Measurements from ENCODE around the gene FOXM1. TPM values are rescaled to one million over a fixed set of nuclear protein-coding genes. Genes with fewer than 3 reads are reported as not detected.

Gene FOXM1
- total RNA-seq, 6 experiments from 2014 or later: 41.9 to 96.4 (median 89.6) TPM

GRCh38 chr12:2897418-2897817 lies 20.4 kb upstream of the FOXM1 start:
- Mint-ChIP-seq H3K27me3 (ENCODE audit: insufficient read depth) (no peaks in the 10 kb centered on the region; the same call in 1 of the 2 replicates), H3K36me3 (ENCODE audit: low read depth) (no peaks in the 10 kb centered on the region), H3K9me3 (no peaks in the 10 kb centered on the region), H3K4me3 (no peak overlapping the region), H3K4me1 (ENCODE audit: low read depth) (peaks cover 29% of the 10 kb centered on the region), H3K27ac (no peak overlapping the region)
- no peak for DNase-seq
- no peak for TF ChIP-seq CTCF (IDR thresholded peaks at IDR 0.05)

GRCh38 chr12:2895511-2895910 lies 18.5 kb upstream of the FOXM1 start:
- no peak overlapping the region for H3K4me3 Mint-ChIP-seq
- H3K27ac Mint-ChIP-seq: peak overlapping the region; percentile 68; the same call in 1 of the 2 replicates
- peaks cover 40% of the 10 kb centered on the region for H3K4me1 Mint-ChIP-seq (ENCODE audit: low read depth)
- TF ChIP-seq CTCF (IDR thresholded peaks at IDR 0.05): no peak
- no peak for DNase-seq
- H3K9me3 Mint-ChIP-seq: no peaks in the 10 kb centered on the region
- H3K36me3 Mint-ChIP-seq (ENCODE audit: low read depth): no peaks in the 10 kb centered on the region
- H3K27me3 Mint-ChIP-seq (ENCODE audit: insufficient read depth): peaks cover 5% of the 10 kb centered on the region

- Mint-ChIP-seq H3K4me1 (ENCODE audit: low read depth) (peaks cover 45% of the 10 kb centered on the region), H3K27me3 (ENCODE audit: insufficient read depth) (peaks cover 7% of the 10 kb centered on the region), H3K27ac (peak overlapping the region; percentile 68), H3K36me3 (ENCODE audit: low read depth) (no peaks in the 10 kb centered on the region), H3K9me3 (no peaks in the 10 kb centered on the region), H3K4me3 (no peak overlapping the region)
- DNase-seq: peak; percentile 9
- TF ChIP-seq CTCF (IDR thresholded peaks at IDR 0.05): no peak
These were observed 18.1 kb upstream of the FOXM1 start for GRCh38 chr12:2895051-2895451.

GRCh38 chr12:2893007-2893406 lies 16.0 kb upstream of the FOXM1 start:
- Mint-ChIP-seq H3K9me3 (no peaks in the 10 kb centered on the region), H3K27ac (peak overlapping the region; percentile 93), H3K27me3 (ENCODE audit: insufficient read depth) (peaks cover 7% of the 10 kb centered on the region), H3K4me1 (ENCODE audit: low read depth) (peaks cover 52% of the 10 kb centered on the region), H3K36me3 (ENCODE audit: low read depth) (peaks cover 3% of the 10 kb centered on the region; the same call in 1 of the 2 replicates), H3K4me3 (peak overlapping the region; percentile 88)
- peak; percentile 87 for DNase-seq
- TF ChIP-seq CTCF (IDR thresholded peaks at IDR 0.05): no peak

GRCh38 chr12:2892246-2892645 lies 15.3 kb upstream of the FOXM1 start:
- peak overlapping the region; percentile 99 for H3K4me3 Mint-ChIP-seq
- peaks cover 52% of the 10 kb centered on the region for H3K4me1 Mint-ChIP-seq (ENCODE audit: low read depth)
- H3K27me3 Mint-ChIP-seq (ENCODE audit: insufficient read depth): peaks cover 7% of the 10 kb centered on the region
- peak overlapping the region; percentile 92 for H3K27ac Mint-ChIP-seq
- H3K9me3 Mint-ChIP-seq: no peaks in the 10 kb centered on the region
- H3K36me3 Mint-ChIP-seq (ENCODE audit: low read depth): peaks cover 9% of the 10 kb centered on the region; the same call in 1 of the 2 replicates
- no peak for DNase-seq
- no peak for TF ChIP-seq CTCF (IDR thresholded peaks at IDR 0.05)

All from HFFc6 (cell line).